Pancreas (tissue), 10 donors: ENCODE data around the gene ACAP3. TPM values are rescaled to one million over a fixed set of nuclear protein-coding genes. Genes with fewer than 3 reads are reported as not detected.

Experiments used
- ATAC-seq, 4 donors: fragments of 200-7000 bp; cut with Tn5 transposase; one replicate each; pipeline versions ENCODE4 v1.8.0 to v1.9.1; 2020; ENCODE audit warnings: mild to moderate bottlenecking in 4 of 4, moderate library complexity in 4 of 4
- DNase-seq, 6 donors: peaks; one replicate each; pipeline ENCODE4 v3.0.0-alpha.2; 2020
- FAIRE-seq: peaks from 2 replicates; lab custom pipeline; 2012; peaks lifted over from hg19 to GRCh38; lab: Jason Lieb, UNC
- H3K27ac ChIP-seq, 4 donors: fragments of 200-600 bp; sonication (generic); 1 replicate in 3 of 4; 2 replicates in 1 of 4; pipeline versions ENCODE4 v1.5.0 to v1.8.0; 2020
- H3K27me3 ChIP-seq, 4 donors: fragments of 200-600 bp; one replicate each; pipeline ENCODE4 v1.8.0; 2021
- H3K36me3 ChIP-seq, 3 donors: fragments of 200-600 bp; sonication (generic) in 1 of 3; one replicate each; pipeline versions ENCODE4 v1.5.0 to v1.8.0; 2020 to 2021
- H3K4me1 ChIP-seq, 3 donors: fragments of 200-600 bp; one replicate each; pipeline ENCODE4 v1.8.0; 2021
- H3K4me3 ChIP-seq, 4 donors: fragments of 200-600 bp; sonication (generic) in 2 of 4; one replicate each; pipeline versions ENCODE4 v1.5.0 to v1.8.0; 2020 to 2021
- H3K9me3 ChIP-seq, 4 donors: fragments of 200-600 bp; one replicate each; pipeline ENCODE4 v1.8.0; 2021
- CTCF ChIP-seq, 4 donors: fragments of 200-600 bp; sonication (generic) in 3 of 4; IDR thresholded peaks; one replicate each; pipeline versions ENCODE4 v1.5.0 to v1.8.0; 2021; ENCODE audit warnings: antibody characterized with exemption in 4 of 4
- whole genome bisulfite sequencing, 2 donors: extraction: QIAGEN DNeasy Blood & Tissue Kit; methylation state at CpG; one replicate each; pipeline ENCODE4 v1.1.7; 2013; 5-methylcytosine and 5-hydroxymethylcytosine counted together
- intact Hi-C, 3 donors: fragments of 100-400 bp; cut with DNase I; formaldehyde crosslinking; loops; one replicate each; pipeline versions ENCODE4 v1.11.1 to v1.14.2; 2022
- polyA plus RNA-seq, 2 donors: library from polyadenylated mRNA; stranded (reverse); fragments of 200-250 nt; gene quantifications; one replicate each; pipeline ENCODE4 v1.2.3, GENCODE V29; 2013
- total RNA-seq, 6 donors: library from RNA; stranded (reverse); fragmentation: NEBNext Ultra II Directional in 4 of 6; extraction: Animal tissue kit (Norgen Biotek cat#: 25700) in 4 of 6; gene quantifications; one replicate each; pipeline versions ENCODE4 v1.2.1 to v1.2.4, GENCODE V29; 2021 to 2023
- donor health status: healthy with polysubstance abuse.
- donor health status: DM: no; HTN: no; CAD: no; lungs with moderate emphysema.
- donor health status: DM: no; HTN: no; CAD: no.
- donor health status: control.
- donor health status: control.
- donor health status: Bipolar disorder and iron deficiency.
- donor health status: DM: yes; HTN: yes; CAD: no.
- donor health status: DM: no; HTN: no; CAD: no.
- donor health status: DM: no; HTN: no; CAD: no.
- donor health status: DM: yes; HTN: yes; CAD: no.

ACAP3 gene
- total and polyA plus RNA-seq, 8 donors = 15.2 to 133 (median 21.4) TPM

- no peaks in the 10 kb centered on the region for H3K4me1 ChIP-seq
- no peak overlapping the region for H3K27ac ChIP-seq
- TF ChIP-seq CTCF (IDR thresholded peaks at IDR 0.05) = no peak
- FAIRE-seq (no peak), ATAC-seq (no peak), DNase-seq (peak in 3 of 6 donors; percentile 19 to 71 (median 60))
- no peaks in the 10 kb centered on the region for H3K36me3 ChIP-seq
- H3K9me3 ChIP-seq = no peaks in the 10 kb centered on the region
- intact Hi-C loops = loop anchor here in 1 of 3 donors (10.0 kb wide), 1 partner anchor 121 kb away; no protein-coding TSS in a partner anchor
- no peaks in the 10 kb centered on the region for H3K27me3 ChIP-seq
- no peak overlapping the region for H3K4me3 ChIP-seq
- WGBS, 2 donors = 39 to 53% methylated on average over 32 to 45 of the region's 45 CpGs
These were observed 61.7 kb downstream of the ACAP3 start for GRCh38 chr1:1245817-1246576.

- intact Hi-C loops = loop anchor here in 1 of 3 donors (10.0 kb wide), 1 partner anchor 120 kb away; no protein-coding TSS in a partner anchor
- FAIRE-seq = no peak
- no peak for ATAC-seq
- H3K27me3 ChIP-seq = no peaks in the 10 kb centered on the region
- no peak overlapping the region for H3K4me3 ChIP-seq
- DNase-seq = peak in 3 of 6 donors; percentile 38 to 72 (median 49)
- H3K36me3 ChIP-seq = no peaks in the 10 kb centered on the region
- H3K4me1 ChIP-seq = no peaks in the 10 kb centered on the region
- TF ChIP-seq CTCF (IDR thresholded peaks at IDR 0.05) = no peak
- no peaks in the 10 kb centered on the region for H3K9me3 ChIP-seq
- 80% methylated on average over 20 to 23 of the region's 23 CpGs for WGBS, 2 donors
- no peak overlapping the region for H3K27ac ChIP-seq
These were observed 62.4 kb downstream of the ACAP3 start for GRCh38 chr1:1245178-1245816.

GRCh38 chr1:1244192-1244811 lies 63.4 kb downstream of the ACAP3 start:
- no peak for FAIRE-seq
- no peak for ATAC-seq
- Histone ChIP-seq H3K9me3 (no peaks in the 10 kb centered on the region), H3K36me3 (no peaks in the 10 kb centered on the region), H3K4me1 (no peaks in the 10 kb centered on the region), H3K27me3 (no peaks in the 10 kb centered on the region), H3K4me3 (no peak overlapping the region), H3K27ac (no peak overlapping the region)
- intact Hi-C loops = loop anchor here in 1 of 3 donors (10.0 kb wide), 1 partner anchor 120 kb away; no protein-coding TSS in a partner anchor
- 71 to 76% methylated on average over 30 of the region's 30 CpGs for WGBS, 2 donors
- TF ChIP-seq CTCF (IDR thresholded peaks at IDR 0.05) = no peak
- DNase-seq = peak in 2 of 6 donors; percentile 56 to 74

- Histone ChIP-seq H3K4me1 (no peaks in the 10 kb centered on the region), H3K9me3 (no peaks in the 10 kb centered on the region), H3K36me3 (no peaks in the 10 kb centered on the region), H3K27ac (no peak overlapping the region), H3K27me3 (no peaks in the 10 kb centered on the region), H3K4me3 (no peak overlapping the region)
- intact Hi-C loops = loop anchor here in 1 of 3 donors (10.0 kb wide), 1 partner anchor 119 kb away; no protein-coding TSS in a partner anchor
- ATAC-seq (no peak), DNase-seq (peak in 2 of 6 donors; percentile 46 to 71), FAIRE-seq (no peak)
- WGBS, 2 donors = 72 to 82% methylated on average over 22 to 23 of the region's 23 CpGs
- no peak for TF ChIP-seq CTCF (IDR thresholded peaks at IDR 0.05)
These were observed 63.9 kb downstream of the ACAP3 start for GRCh38 chr1:1243807-1244191.
